Panc1 (cell line): ENCODE data around the gene ATXN10. TPM values are rescaled to one million over a fixed set of nuclear protein-coding genes. Genes with fewer than 3 reads are reported as not detected.

Experiments
- ATAC-seq: fragments of 200-7000 bp; cut with Tn5 transposase; 2 replicates; pipeline ENCODE4 v1.9.1; 2020; ENCODE audit warnings: mild to moderate bottlenecking, moderate library complexity
- BruUV-seq: library from RNA; stranded (reverse); fragments of 400-500 nt; replicated peaks from 2 replicates; lab custom pipeline; 2021; lab: Mats Ljungman, UMichigan
- CTCF ChIA-PET: fragments of 300-600 bp; sonication (Branson Sonifier 250); formaldehyde crosslinking; loops from one replicate; lab custom pipeline; 2022; ENCODE audit warnings: antibody characterized with exemption; lab: Charles Lee
- POLR2A ChIA-PET: fragments of 300-600 bp; sonication (Branson Sonifier 250); formaldehyde crosslinking; loops from one replicate; lab custom pipeline; 2022; ENCODE audit warnings: antibody characterized with exemption; lab: Charles Lee
- DNase-seq: peaks from one replicate; pipeline ENCODE4 v3.0.0-alpha.2; 2010; ENCODE audit warnings: low read depth, low spot score
- H3K27ac ChIP-seq: 2 replicates; pipeline ENCODE4 v1.5.1; 2011; ENCODE audit warnings: mild to moderate bottlenecking, low read length, inconsistent platforms
- H3K27me3 ChIP-seq: fragments of 200-500 bp; sonication (Bioruptor generic); 2 replicates; pipeline ENCODE4 v1.6.0; 2014; ENCODE audit warnings: low read length, inconsistent platforms; ENCODE audit not compliant: control insufficient read depth, insufficient read depth
- H3K36me3 ChIP-seq: fragments of 200-500 bp; sonication (Bioruptor generic); 2 replicates; pipeline ENCODE4 v1.5.1; 2014; ENCODE audit warnings: inconsistent platforms, mild to moderate bottlenecking, low read length, moderate library complexity; ENCODE audit not compliant: control insufficient read depth, insufficient read depth
- H3K4me1 ChIP-seq: 2 replicates; pipeline ENCODE4 v1.5.1; 2011; ENCODE audit warnings: inconsistent platforms, mild to moderate bottlenecking, low read length, moderate library complexity; ENCODE audit not compliant: control insufficient read depth, insufficient read depth
- H3K4me3 ChIP-seq, 2 experiments: 2 replicates each; pipeline ENCODE4 v1.5.1; 2011 to 2012; ENCODE audit warnings: low read depth in 2 of 2, low read length in 2 of 2, mild to moderate bottlenecking in 2 of 2, inconsistent platforms in 1 of 2, moderate library complexity in 1 of 2
- H3K9me3 ChIP-seq: fragments of 200-500 bp; sonication (Bioruptor generic); 2 replicates; pipeline ENCODE4 v1.5.1; 2014; ENCODE audit warnings: low read depth, mild to moderate bottlenecking, inconsistent platforms, low read length, moderate library complexity; ENCODE audit not compliant: control insufficient read depth, insufficient read depth
- POLR2AphosphoS5 ChIP-seq: IDR thresholded peaks from 2 replicates; pipeline ENCODE4 v1.6.1; 2012; ENCODE audit warnings: mild to moderate bottlenecking, low read depth, low read length, moderate library complexity
- SIN3A ChIP-seq: IDR thresholded peaks from 2 replicates; pipeline ENCODE4 v1.6.1; 2012; ENCODE audit warnings: low read depth, mild to moderate bottlenecking, low read length, moderate library complexity, borderline replicate concordance; ENCODE audit not compliant: insufficient read depth
- TCF7L2 ChIP-seq: IDR thresholded peaks from 2 replicates; pipeline ENCODE4 v1.6.1; 2011; ENCODE audit warnings: mild to moderate bottlenecking, low read depth, low read length, inconsistent platforms
- in situ Hi-C: cut with HindIII; loops from 2 replicates; pipeline ENCODE4 v1.10.0; 2016; ENCODE audit warnings: low sequenced_read_pairs, low pct_unique_long_range_greater_than_20kb
- intact Hi-C: fragments of 100-400 bp; cut with micrococcal nuclease; formaldehyde crosslinking; loops from one replicate; pipeline ENCODE4 v1.10.0; 2022; ENCODE audit not compliant: unreplicated experiment
- total RNA-seq: library from RNA; stranded (reverse); gene quantifications from one replicate; pipeline ENCODE4 v1.2.1, GENCODE V29; 2021; ENCODE audit not compliant: unreplicated experiment
- TF ChIP-seq, protein P1 (sequence below), 2 experiments: IDR thresholded peaks; 2 replicates each; pipeline ENCODE4 v1.6.1; 2011 to 2012; ENCODE audit warnings: low read depth in 2 of 2, control low read depth in 1 of 2, low read length in 1 of 2, mild to moderate bottlenecking in 1 of 2, moderate library complexity in 1 of 2; ENCODE audit not compliant: insufficient read depth in 1 of 2
- TF ChIP-seq, protein P2 (sequence below): fragments of 450-650 bp; IDR thresholded peaks from 2 replicates; pipeline ENCODE4 v1.5.1; 2017; ENCODE audit warnings: mild to moderate bottlenecking

ATXN10 gene
- total RNA-seq, 1 experiment from 2014 or later, result 184 TPM

DNA sequence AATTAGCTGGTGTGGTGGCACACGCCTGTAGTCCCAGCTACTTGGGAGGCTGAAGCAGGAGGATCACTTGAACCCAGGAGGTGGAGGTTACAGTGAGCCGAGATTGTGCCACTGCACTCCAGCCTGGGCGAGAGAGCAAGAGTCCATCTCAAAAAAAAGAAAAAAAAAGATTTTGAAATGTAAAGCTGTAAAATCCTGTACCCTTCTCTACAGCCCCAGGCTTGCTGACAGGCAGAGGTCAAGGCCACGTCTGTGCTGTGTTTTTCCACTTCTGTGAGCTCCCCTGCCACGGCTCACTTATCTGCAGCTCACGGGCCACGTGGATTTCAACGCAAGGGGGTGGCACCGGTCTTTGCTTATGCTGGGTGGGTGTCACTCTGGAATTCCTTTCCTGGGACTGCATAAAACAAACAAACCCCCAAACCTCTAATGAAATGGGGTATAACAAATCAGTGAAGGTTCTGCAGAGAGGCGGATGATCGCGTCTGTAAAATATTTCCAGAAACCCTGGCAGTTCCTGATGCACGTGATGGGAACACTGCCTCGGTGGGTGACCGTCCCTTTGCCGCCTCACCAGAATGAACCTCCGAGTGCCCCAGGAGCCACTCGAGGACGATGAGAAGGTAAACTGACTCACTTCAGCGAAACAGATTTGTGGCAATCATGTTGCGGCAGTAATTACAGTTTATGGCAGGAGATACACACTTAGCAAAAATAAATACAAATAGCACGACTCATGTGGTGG lies 44.0 kb upstream of the ATXN10 start:
- Histone ChIP-seq H3K36me3 (no peaks in the 10 kb centered on the region), H3K27ac (no peak overlapping the region), H3K9me3 (no peaks in the 10 kb centered on the region), H3K4me1 (no peaks in the 10 kb centered on the region), H3K27me3 (no peaks in the 10 kb centered on the region), H3K4me3 (no peak overlapping the region)
- ATAC-seq, result no peak
- ChIA-PET CTCF (no interaction called here), POLR2A (no interaction called here)
- intact Hi-C loops, result no loop called here
- no TSS peak for BruUV-seq
- DNase-seq, result no peak
- TF ChIP-seq, protein P1, sequence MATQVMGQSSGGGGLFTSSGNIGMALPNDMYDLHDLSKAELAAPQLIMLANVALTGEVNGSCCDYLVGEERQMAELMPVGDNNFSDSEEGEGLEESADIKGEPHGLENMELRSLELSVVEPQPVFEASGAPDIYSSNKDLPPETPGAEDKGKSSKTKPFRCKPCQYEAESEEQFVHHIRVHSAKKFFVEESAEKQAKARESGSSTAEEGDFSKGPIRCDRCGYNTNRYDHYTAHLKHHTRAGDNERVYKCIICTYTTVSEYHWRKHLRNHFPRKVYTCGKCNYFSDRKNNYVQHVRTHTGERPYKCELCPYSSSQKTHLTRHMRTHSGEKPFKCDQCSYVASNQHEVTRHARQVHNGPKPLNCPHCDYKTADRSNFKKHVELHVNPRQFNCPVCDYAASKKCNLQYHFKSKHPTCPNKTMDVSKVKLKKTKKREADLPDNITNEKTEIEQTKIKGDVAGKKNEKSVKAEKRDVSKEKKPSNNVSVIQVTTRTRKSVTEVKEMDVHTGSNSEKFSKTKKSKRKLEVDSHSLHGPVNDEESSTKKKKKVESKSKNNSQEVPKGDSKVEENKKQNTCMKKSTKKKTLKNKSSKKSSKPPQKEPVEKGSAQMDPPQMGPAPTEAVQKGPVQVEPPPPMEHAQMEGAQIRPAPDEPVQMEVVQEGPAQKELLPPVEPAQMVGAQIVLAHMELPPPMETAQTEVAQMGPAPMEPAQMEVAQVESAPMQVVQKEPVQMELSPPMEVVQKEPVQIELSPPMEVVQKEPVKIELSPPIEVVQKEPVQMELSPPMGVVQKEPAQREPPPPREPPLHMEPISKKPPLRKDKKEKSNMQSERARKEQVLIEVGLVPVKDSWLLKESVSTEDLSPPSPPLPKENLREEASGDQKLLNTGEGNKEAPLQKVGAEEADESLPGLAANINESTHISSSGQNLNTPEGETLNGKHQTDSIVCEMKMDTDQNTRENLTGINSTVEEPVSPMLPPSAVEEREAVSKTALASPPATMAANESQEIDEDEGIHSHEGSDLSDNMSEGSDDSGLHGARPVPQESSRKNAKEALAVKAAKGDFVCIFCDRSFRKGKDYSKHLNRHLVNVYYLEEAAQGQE (IDR thresholded peaks at IDR 0.05; ENCODE audit: insufficient read depth in 1 of 2, low read depth in 2 of 2, low read length in 1 of 2), result no peak
- TF ChIP-seq POLR2AphosphoS5, result no peak
- TF ChIP-seq SIN3A, result no peak
- no peak for TF ChIP-seq TCF7L2
- TF ChIP-seq, protein P2, sequence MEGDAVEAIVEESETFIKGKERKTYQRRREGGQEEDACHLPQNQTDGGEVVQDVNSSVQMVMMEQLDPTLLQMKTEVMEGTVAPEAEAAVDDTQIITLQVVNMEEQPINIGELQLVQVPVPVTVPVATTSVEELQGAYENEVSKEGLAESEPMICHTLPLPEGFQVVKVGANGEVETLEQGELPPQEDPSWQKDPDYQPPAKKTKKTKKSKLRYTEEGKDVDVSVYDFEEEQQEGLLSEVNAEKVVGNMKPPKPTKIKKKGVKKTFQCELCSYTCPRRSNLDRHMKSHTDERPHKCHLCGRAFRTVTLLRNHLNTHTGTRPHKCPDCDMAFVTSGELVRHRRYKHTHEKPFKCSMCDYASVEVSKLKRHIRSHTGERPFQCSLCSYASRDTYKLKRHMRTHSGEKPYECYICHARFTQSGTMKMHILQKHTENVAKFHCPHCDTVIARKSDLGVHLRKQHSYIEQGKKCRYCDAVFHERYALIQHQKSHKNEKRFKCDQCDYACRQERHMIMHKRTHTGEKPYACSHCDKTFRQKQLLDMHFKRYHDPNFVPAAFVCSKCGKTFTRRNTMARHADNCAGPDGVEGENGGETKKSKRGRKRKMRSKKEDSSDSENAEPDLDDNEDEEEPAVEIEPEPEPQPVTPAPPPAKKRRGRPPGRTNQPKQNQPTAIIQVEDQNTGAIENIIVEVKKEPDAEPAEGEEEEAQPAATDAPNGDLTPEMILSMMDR, result no peak
- in situ Hi-C loops, result no loop called here

DNA sequence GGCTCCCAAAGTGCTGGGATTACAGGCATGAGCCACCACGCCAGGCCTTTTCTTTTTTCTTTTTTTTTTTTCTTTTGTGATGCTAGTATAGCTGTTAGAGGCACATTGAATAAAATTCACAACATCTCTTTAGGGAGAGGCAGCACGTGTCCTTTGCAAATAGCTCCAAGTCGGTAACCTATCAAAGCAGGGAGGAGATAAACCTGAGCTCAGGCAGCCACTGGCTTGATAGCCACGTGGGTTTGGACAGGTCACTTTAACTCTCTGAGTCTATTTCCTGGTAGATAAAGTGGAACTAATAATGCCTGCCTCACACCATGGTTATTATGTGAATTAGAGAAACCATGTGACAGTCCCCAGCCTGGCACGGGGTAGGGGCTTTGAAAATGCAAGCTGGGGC lies 43.1 kb upstream of the ATXN10 start:
- CTCF ChIA-PET, result interaction anchor here (0.5 to 0.7 kb wide), 2 partner anchors 134 to 601 kb away, joined by 3 to 5 read pairs; no protein-coding TSS in a partner anchor
- DNase-seq (no peak), ATAC-seq (no peak)
- no peak for TF ChIP-seq SIN3A
- no peaks in the 10 kb centered on the region for H3K27me3 ChIP-seq
- in situ Hi-C loops (no loop called here), intact Hi-C loops (no loop called here)
- no TSS peak for BruUV-seq
- H3K4me1 ChIP-seq, result no peaks in the 10 kb centered on the region
- H3K4me3 ChIP-seq, result no peak overlapping the region
- POLR2A ChIA-PET, result interaction anchor here (0.6 kb wide), 1 partner anchor 14 kb away, joined by 5 read pairs; no protein-coding TSS in a partner anchor
- H3K9me3 ChIP-seq, result no peaks in the 10 kb centered on the region
- no peak overlapping the region for H3K27ac ChIP-seq
- no peaks in the 10 kb centered on the region for H3K36me3 ChIP-seq

DNA sequence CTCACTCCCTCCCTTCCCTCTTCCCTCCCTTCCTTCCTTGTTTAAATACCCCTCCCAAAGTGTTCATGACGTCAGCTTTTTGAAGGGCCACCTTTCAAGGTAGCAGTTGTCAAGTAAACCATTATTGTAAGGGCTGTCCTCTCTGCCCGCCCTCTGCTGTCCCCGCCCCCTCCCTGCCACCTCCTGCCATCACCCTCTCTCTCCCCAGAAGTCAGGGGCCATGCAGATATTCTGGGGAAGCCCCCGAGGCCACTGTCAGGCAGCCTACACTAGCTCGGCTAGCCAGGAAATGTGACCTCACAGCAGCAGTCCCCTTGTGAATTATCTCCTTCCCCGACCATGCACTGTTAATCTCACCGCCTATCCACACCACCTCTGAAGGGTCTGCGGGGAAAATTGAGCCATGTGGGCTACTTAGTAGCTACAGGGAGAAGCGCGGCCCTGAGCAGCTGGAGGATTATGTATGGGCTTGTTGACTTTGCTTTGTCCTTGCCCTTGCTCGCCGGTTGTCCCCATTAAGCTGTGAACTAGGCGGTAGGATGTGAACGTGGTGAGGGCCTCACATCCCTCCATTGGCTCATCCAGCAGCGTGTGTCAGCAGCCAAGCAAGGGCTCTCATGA lies 42.1 kb upstream of the ATXN10 start:
- Histone ChIP-seq H3K4me1 (no peaks in the 10 kb centered on the region), H3K4me3 (no peak overlapping the region), H3K9me3 (no peaks in the 10 kb centered on the region), H3K27ac (no peak overlapping the region), H3K27me3 (no peaks in the 10 kb centered on the region), H3K36me3 (no peaks in the 10 kb centered on the region)
- ChIA-PET CTCF (no interaction called here), POLR2A (no interaction called here)
- DNase-seq, result no peak
- in situ Hi-C loops (no loop called here), intact Hi-C loops (no loop called here)
- no TSS peak for BruUV-seq
- no peak for ATAC-seq
- no peak for TF ChIP-seq TCF7L2
